B cell (primary cell): ENCODE results near the gene RADX. TPM values are rescaled to one million over a fixed set of nuclear protein-coding genes. Genes with fewer than 3 reads are reported as not detected.

Source experiments
- ATAC-seq: fragments of 200-7000 bp; cut with Tn5 transposase; one replicate; pipeline ENCODE4 v1.10.0; 2021; ENCODE audit warnings: low read depth, mild to moderate bottlenecking, moderate number of reproducible peaks, moderate library complexity
- CTCF ChIA-PET: fragments of 350-600 bp; sonication (Branson Sonifier 250); formaldehyde crosslinking; loops from one replicate; lab custom pipeline; 2021; ENCODE audit warnings: antibody characterized with exemption, inconsistent platforms; lab: Charles Lee
- POLR2A ChIA-PET: fragments of 350-600 bp; sonication (Branson Sonifier 250); formaldehyde crosslinking; loops from one replicate; lab custom pipeline; 2021; ENCODE audit warnings: antibody characterized with exemption; lab: Charles Lee
- DNase-seq: peaks from one replicate; pipeline ENCODE4 v3.0.0; 2013
- H2AFZ ChIP-seq: 2 replicates; pipeline ENCODE4 v1.6.1; 2012; ENCODE audit warnings: mild to moderate bottlenecking, low read depth, low read length; ENCODE audit not compliant: insufficient read depth, poor library complexity, severe bottlenecking
- H3K27ac ChIP-seq, 2 donors: 1 replicate in 1 of 2; 2 replicates in 1 of 2; pipeline ENCODE4 v1.5.1; 2012 to 2013; ENCODE audit warnings: low read length in 2 of 2, mild to moderate bottlenecking in 2 of 2, moderate library complexity in 1 of 2
- H3K27me3 ChIP-seq, 4 experiments: fragments of 200-600 bp in 1 of 4; sonication (generic) in 1 of 4; replicated peaks in 1 of 4; 1 replicate in 2 of 4; 2 replicates in 2 of 4; pipeline versions ENCODE4 v1.6.1 to v1.7.0; 2013 to 2016; ENCODE audit warnings: low read length in 3 of 4, mild to moderate bottlenecking in 2 of 4, mixed read lengths in 1 of 4, moderate library complexity in 1 of 4; ENCODE audit not compliant: insufficient read depth in 4 of 4, control insufficient read depth in 3 of 4; ENCODE audit errors: control extremely low read depth in 1 of 4
- H3K36me3 ChIP-seq, 2 experiments: replicated peaks in 1 of 2; 1 replicate in 1 of 2; 2 replicates in 1 of 2; pipeline versions ENCODE4 v1.6.1 to v1.7.1; 2013; ENCODE audit warnings: low read length in 1 of 2; ENCODE audit not compliant: insufficient read depth in 2 of 2, control insufficient read depth in 1 of 2; ENCODE audit errors: control extremely low read depth in 1 of 2, extremely low read depth in 1 of 2
- H3K4me1 ChIP-seq, 2 donors: fragments of 200-600 bp in 1 of 2; sonication (generic) in 1 of 2; 1 replicate in 1 of 2; 2 replicates in 1 of 2; pipeline versions ENCODE4 v1.5.1 to v1.6.1; 2013 to 2017; ENCODE audit warnings: low read length in 2 of 2; ENCODE audit not compliant: control insufficient read depth in 2 of 2, insufficient read depth in 2 of 2
- H3K4me2 ChIP-seq: replicated peaks from 2 replicates; pipeline ENCODE3; 2012; ENCODE audit warnings: mild to moderate bottlenecking, low read depth, low read length; ENCODE audit not compliant: poor library complexity, severe bottlenecking
- H3K4me3 ChIP-seq, 5 experiments: fragments of 200-600 bp in 1 of 5; sonication (generic) in 1 of 5; 1 replicate in 3 of 5; 2 replicates in 2 of 5; pipeline versions ENCODE4 v1.5.1 to v1.7.0; 2011 to 2016; ENCODE audit warnings: low read length in 4 of 5, mild to moderate bottlenecking in 4 of 5, low read depth in 2 of 5, control low read depth in 1 of 5, moderate library complexity in 1 of 5; ENCODE audit not compliant: insufficient read depth in 1 of 5; ENCODE audit errors: control extremely low read depth in 1 of 5, extremely low read depth in 1 of 5
- H3K79me2 ChIP-seq: fragments of 200-600 bp; sonication (generic); one replicate; pipeline ENCODE4 v1.6.0; 2016; ENCODE audit warnings: low read length; ENCODE audit not compliant: control insufficient read depth, insufficient read depth
- H3K9ac ChIP-seq: fragments of 200-600 bp; sonication (generic); 2 replicates; pipeline ENCODE4 v1.6.1; 2017; ENCODE audit warnings: mild to moderate bottlenecking, low read length, moderate library complexity
- H3K9me3 ChIP-seq, 3 donors: one replicate each; pipeline versions ENCODE4 v1.6.1 to v1.7.1; 2013; ENCODE audit warnings: low read length in 2 of 3; ENCODE audit not compliant: control insufficient read depth in 2 of 3, insufficient read depth in 1 of 3; ENCODE audit errors: control extremely low read depth in 1 of 3
- H4K20me1 ChIP-seq: 2 replicates; pipeline ENCODE4 v1.6.0; 2012; ENCODE audit warnings: mild to moderate bottlenecking, low read length; ENCODE audit not compliant: insufficient read depth, control insufficient read depth, poor library complexity, severe bottlenecking
- H3K27ac Mint-ChIP-seq: one replicate; pipeline ENCODE4 v1.8.0; 2021; ENCODE audit warnings: mixed read lengths
- H3K27me3 Mint-ChIP-seq: one replicate; pipeline ENCODE4 v1.8.0; 2021; ENCODE audit warnings: mixed read lengths
- H3K4me1 Mint-ChIP-seq: one replicate; pipeline ENCODE4 v1.8.0; 2021; ENCODE audit warnings: mixed read lengths
- H3K4me3 Mint-ChIP-seq: one replicate; pipeline ENCODE4 v1.8.0; 2021; ENCODE audit warnings: mixed read lengths
- H3K9me3 Mint-ChIP-seq: one replicate; pipeline ENCODE4 v1.8.0; 2022; ENCODE audit warnings: mixed read lengths; ENCODE audit not compliant: insufficient read depth
- CTCF ChIP-seq: fragments of 200-600 bp; IDR thresholded peaks from one replicate; pipeline ENCODE4 v1.8.0; 2022; ENCODE audit warnings: antibody characterized with exemption, mild to moderate bottlenecking
- EZH2 ChIP-seq: IDR thresholded peaks from 2 replicates; pipeline ENCODE4 v1.6.1; 2012; ENCODE audit warnings: borderline replicate concordance, low read depth, mild to moderate bottlenecking, moderate library complexity, low read length; ENCODE audit not compliant: insufficient read depth, poor library complexity, severe bottlenecking
- WGBS: methylation state at CpG from one replicate; pipeline ENCODE4 v1.1.5; 2013; ENCODE audit warnings: missing lambda C conversion rate; ENCODE audit not compliant: insufficient coverage; 5-methylcytosine and 5-hydroxymethylcytosine counted together
- intact Hi-C: fragments of 100-400 bp; cut with micrococcal nuclease; formaldehyde crosslinking; loops from one replicate; pipeline ENCODE4 v1.10.0; 2022
- polyA plus RNA-seq: library from polyadenylated mRNA; depleted of rRNA; stranded (reverse); fragments of >200 nt; gene quantifications from 2 replicates; pipeline ENCODE4 v1.2.3, GENCODE V29; 2012
- total RNA-seq, 2 donors: library from RNA; stranded (reverse); fragments of 120-200 nt in 1 of 2; gene quantifications; 1 replicate in 1 of 2; 2 replicates in 1 of 2; pipeline versions ENCODE4 v1.2.3 to v1.2.4, GENCODE V29; 2013 to 2022

RADX gene
- total and polyA plus RNA-seq, 2 donors (not counting 1 experiment from before 2014, with no cell fraction given): 7.9 to 15.3 TPM

- Histone ChIP-seq H4K20me1 (no peaks in the 10 kb centered on the region), H3K79me2 (no peaks in the 10 kb centered on the region), H2AFZ (no peak overlapping the region), H3K27me3 (no peaks in the 10 kb centered on the region), H3K4me3 (no peak overlapping the region), H3K36me3 (no peaks in the 10 kb centered on the region), H3K4me2 (no peak overlapping the region), H3K4me1 (no peaks in the 10 kb centered on the region), H3K27ac (no peak overlapping the region), H3K9me3 (no peaks in the 10 kb centered on the region), H3K9ac (no peak overlapping the region)
- TF ChIP-seq CTCF (no peak), EZH2 (no peak)
- WGBS: 88% methylated on average over 2 of the region's 3 CpGs
- DNase-seq (no peak), ATAC-seq (no peak)
- H3K9me3 Mint-ChIP-seq: no peaks in the 10 kb centered on the region
- H3K4me1 Mint-ChIP-seq: no peaks in the 10 kb centered on the region
- H3K27ac Mint-ChIP-seq: no peak overlapping the region
- H3K27me3 Mint-ChIP-seq: peaks cover 3% of the 10 kb centered on the region
- H3K4me3 Mint-ChIP-seq: no peak overlapping the region
- intact Hi-C loops: no loop called here
- CTCF ChIA-PET: no interaction called here
- POLR2A ChIA-PET: no interaction called here
Observed at GRCh38 chrX:106698693-106699092, 86.9 kb downstream of the RADX start.

GRCh38 chrX:106702636-106703035 lies 90.9 kb downstream of the RADX start:
- H3K36me3 ChIP-seq: no peaks in the 10 kb centered on the region
- no peak overlapping the region for H3K4me3 ChIP-seq
- intact Hi-C loops: no loop called here
- no peaks in the 10 kb centered on the region for H3K27me3 ChIP-seq
- H4K20me1 ChIP-seq: no peaks in the 10 kb centered on the region
- ChIA-PET POLR2A (no interaction called here), CTCF (no interaction called here)
- H3K27ac ChIP-seq: no peak overlapping the region
- Mint-ChIP-seq H3K9me3 (no peaks in the 10 kb centered on the region), H3K27ac (no peak overlapping the region), H3K4me1 (no peaks in the 10 kb centered on the region), H3K4me3 (no peak overlapping the region), H3K27me3 (peaks cover 3% of the 10 kb centered on the region)
- DNase-seq: no peak
- TF ChIP-seq CTCF (no peak), EZH2 (no peak)
- no peak overlapping the region for H2AFZ ChIP-seq
- no CpG with 5 or more reads among the region's 1 CpG for WGBS
- no peaks in the 10 kb centered on the region for H3K4me1 ChIP-seq
- H3K79me2 ChIP-seq: no peaks in the 10 kb centered on the region
- H3K9ac ChIP-seq: no peak overlapping the region
- no peak overlapping the region for H3K4me2 ChIP-seq
- ATAC-seq: no peak
- no peaks in the 10 kb centered on the region for H3K9me3 ChIP-seq
